Ectodermal cell (in vitro differentiated cells): ENCODE data around the gene KLHL21.

ENCODE experiments used
- H3K27ac ChIP-seq: 2 replicates; pipeline ENCODE4 v1.7.0; 2013; ENCODE audit warnings: mild to moderate bottlenecking, low read depth, low read length; ENCODE audit not compliant: insufficient read depth, poor library complexity, severe bottlenecking
- H3K27me3 ChIP-seq: 2 replicates; pipeline ENCODE4 v1.7.0; 2013; ENCODE audit warnings: mild to moderate bottlenecking, low read length; ENCODE audit not compliant: insufficient read depth, control insufficient read depth, poor library complexity, severe bottlenecking
- H3K36me3 ChIP-seq: one replicate; pipeline ENCODE4 v1.7.0; 2013; ENCODE audit warnings: low read length; ENCODE audit not compliant: control insufficient read depth, insufficient read depth
- H3K4me1 ChIP-seq: one replicate; pipeline ENCODE4 v1.7.0; 2013; ENCODE audit warnings: low read length; ENCODE audit not compliant: control insufficient read depth, insufficient read depth
- H3K4me3 ChIP-seq: 2 replicates; pipeline ENCODE4 v1.7.0; 2013; ENCODE audit warnings: low read depth, low read length, control low read depth; ENCODE audit not compliant: insufficient read depth
- H3K9me3 ChIP-seq: 2 replicates; pipeline ENCODE4 v1.7.0; 2013; ENCODE audit warnings: mild to moderate bottlenecking, low read length, moderate library complexity; ENCODE audit not compliant: control insufficient read depth
- WGBS, 2 experiments: methylation state at CpG; one replicate each; pipeline ENCODE4 v1.1.7; 2013; ENCODE audit warnings: missing lambda C conversion rate in 2 of 2; 5-methylcytosine and 5-hydroxymethylcytosine counted together

KLHL21 gene

DNA sequence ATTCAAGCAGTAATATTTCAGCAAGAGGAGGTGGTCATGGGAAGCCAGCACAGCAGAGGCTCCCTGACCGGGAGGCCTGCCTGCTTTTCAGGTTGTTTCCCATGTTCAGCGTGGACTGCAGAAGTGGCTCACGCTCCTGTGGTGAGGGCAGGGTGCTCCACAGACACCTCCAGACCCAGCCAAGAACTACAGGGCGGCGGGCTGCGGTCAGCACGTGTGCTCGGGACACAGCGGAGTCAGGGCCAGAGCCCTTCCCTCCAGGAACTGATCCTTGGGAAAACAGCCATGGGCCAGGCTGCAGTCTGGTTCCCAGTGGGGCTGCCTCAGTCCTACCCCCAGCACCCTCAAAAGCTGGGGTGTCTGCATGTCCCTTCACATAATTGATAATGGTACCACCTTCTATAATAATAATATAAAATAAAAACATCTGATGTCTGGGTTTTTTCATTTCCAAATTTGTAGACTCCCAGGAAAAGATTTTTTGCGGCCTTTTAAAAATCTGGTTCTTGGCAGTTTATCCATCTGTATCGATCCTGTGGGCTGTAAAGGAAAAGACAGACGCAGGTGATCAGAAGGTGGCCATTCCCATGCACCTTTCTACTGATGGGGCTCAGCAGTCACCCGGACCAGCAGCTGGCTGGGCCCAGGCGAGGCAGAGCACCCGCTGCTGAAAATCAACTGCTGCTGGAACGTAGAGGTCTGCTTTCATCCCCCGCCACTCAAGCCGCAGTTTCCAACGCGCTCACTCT, 32.7 kb upstream of the KLHL21 start:
- H3K36me3 ChIP-seq: peaks cover 27% of the 10 kb centered on the region
- 94 to 96% methylated on average over 20 of the region's 20 CpGs for whole genome bisulfite sequencing, 2 experiments
- H3K4me1 ChIP-seq: no peaks in the 10 kb centered on the region
- H3K27ac ChIP-seq: no peak overlapping the region
- H3K27me3 ChIP-seq: no peaks in the 10 kb centered on the region
- H3K4me3 ChIP-seq: no peak overlapping the region
- H3K9me3 ChIP-seq: no peaks in the 10 kb centered on the region

DNA sequence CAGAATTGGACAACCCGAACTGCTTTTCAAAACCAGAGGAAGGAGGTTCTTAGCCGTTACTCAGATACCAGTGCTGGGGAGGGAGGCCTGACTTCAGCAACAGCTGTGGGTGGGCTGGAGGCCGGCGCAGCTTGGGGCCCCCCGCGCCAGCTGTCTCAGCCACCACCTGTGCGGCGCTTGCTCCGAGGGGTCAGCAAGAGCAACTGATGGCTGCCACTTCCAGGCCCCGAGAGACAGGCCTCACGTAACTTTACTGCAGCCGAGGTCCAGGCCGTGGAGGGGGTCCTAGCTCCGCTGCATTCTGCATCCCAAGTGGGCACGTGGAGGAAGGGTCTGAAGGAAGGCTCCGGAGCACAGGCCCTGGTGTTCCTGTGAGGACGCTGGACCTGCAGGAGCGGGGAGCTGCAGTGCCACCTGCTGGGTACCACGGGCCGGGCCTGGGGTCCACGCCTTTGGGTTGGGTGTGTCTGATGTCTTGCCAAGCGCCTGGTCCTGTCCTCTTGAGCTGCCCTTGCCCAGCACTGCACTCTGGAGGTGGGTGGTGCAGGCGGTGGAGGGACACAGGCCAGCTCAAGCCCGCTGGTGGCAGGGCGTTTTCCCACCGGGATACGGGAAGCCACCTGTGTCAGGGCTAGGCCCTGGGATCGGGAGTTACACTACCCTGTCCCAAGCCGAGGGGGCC, 31.8 kb upstream of the KLHL21 start:
- Histone ChIP-seq H3K27ac (no peak overlapping the region), H3K36me3 (peaks cover 33% of the 10 kb centered on the region), H3K4me1 (no peaks in the 10 kb centered on the region), H3K27me3 (no peaks in the 10 kb centered on the region), H3K4me3 (no peak overlapping the region), H3K9me3 (no peaks in the 10 kb centered on the region)
- 86 to 89% methylated on average over 29 of the region's 29 CpGs for WGBS, 2 experiments

DNA sequence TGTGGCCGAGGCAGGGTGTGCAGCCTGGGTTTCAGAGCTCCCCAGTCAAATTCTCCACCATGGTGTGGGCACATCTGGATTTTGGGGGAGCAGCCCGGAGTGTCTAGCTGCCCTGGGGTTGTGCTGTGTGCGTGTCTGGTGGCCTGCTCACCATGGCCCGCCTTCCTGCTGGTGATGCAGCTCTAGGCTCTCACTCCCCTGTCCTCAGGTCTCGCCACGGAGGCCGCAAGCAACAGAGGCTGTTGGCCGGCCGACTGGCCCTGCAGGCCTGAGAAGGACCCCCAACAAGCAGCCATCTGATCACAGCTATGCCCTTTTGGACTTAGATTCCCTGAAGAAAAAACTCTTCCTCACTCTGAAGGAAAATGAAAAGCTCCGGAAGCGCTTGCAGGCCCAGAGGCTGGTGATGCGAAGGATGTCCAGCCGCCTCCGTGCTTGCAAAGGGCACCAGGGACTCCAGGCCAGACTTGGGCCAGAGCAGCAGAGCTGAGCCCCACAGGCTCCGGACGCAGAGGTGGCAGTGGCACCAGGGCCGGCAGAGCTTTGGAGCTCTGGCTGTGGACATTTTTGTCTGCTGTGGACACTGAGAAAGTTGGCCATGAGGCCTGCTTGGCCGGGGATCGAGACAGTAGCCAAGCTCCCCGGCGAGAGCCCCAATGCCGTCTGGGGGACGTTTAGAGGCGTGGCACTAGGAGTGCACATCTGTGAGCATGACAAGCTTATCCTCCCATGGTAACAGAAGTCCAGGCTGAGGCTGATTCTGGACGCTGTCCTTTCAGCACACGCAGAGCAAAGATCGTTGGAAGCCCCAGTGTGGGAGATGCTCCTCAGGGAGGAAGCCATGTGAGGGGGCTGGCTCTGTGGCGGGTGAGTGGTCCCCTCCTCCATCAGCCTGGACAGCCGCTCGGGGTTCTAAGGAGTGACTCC, 30.2 kb upstream of the KLHL21 start:
- Histone ChIP-seq H3K9me3 (no peaks in the 10 kb centered on the region), H3K4me3 (no peak overlapping the region), H3K36me3 (peaks cover 39% of the 10 kb centered on the region), H3K27me3 (no peaks in the 10 kb centered on the region), H3K27ac (no peak overlapping the region), H3K4me1 (no peaks in the 10 kb centered on the region)
- WGBS, 2 experiments: 94 to 95% methylated on average over 30 of the region's 30 CpGs

DNA sequence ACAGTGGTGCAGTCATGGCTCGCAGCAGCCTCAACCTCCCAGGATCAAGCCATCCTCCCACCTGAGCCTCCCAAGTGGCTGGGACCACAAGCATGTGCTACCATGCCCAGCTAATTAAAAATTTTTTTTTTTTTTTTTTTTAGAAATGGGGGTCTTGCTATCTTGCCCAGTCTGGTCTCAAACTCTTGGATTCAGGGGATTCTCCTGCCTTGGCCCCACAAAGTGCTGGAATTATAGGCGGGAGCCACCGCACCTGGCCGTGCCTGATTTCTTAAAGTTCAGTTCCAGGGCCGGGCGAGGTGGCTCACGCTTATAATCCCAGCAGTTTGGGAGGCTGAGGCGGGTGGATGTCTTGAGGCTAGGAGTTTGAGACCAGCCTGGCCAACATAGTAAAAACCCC, 28.4 kb upstream of the KLHL21 start:
- peaks cover 35% of the 10 kb centered on the region for H3K36me3 ChIP-seq
- no peaks in the 10 kb centered on the region for H3K9me3 ChIP-seq
- no peaks in the 10 kb centered on the region for H3K27me3 ChIP-seq
- H3K4me3 ChIP-seq: no peak overlapping the region
- no peak overlapping the region for H3K27ac ChIP-seq
- H3K4me1 ChIP-seq: no peaks in the 10 kb centered on the region
- WGBS, 2 experiments: 93 to 94% methylated on average over 8 of the region's 8 CpGs

DNA sequence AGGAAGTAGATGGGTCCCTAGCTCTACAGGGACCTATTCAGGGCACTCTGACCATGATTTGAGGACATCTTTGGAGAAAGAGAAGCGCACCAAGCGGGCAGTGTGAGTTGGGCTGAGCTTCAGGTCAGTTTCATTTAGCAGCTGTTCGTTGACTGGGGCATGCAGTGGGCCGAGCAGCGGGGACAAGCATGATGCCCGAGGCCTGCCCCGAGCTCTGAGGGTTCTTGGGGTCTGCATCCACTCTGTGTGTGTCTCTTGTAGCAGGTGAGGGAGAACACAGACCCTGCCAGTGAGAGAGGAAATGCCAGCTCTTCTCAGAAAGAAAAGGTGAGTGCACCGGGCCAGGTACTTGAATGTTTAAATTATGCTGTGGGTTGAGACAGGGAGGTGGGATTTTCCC, 27.4 kb upstream of the KLHL21 start:
- Histone ChIP-seq H3K4me1 (no peaks in the 10 kb centered on the region), H3K27me3 (no peaks in the 10 kb centered on the region), H3K9me3 (no peaks in the 10 kb centered on the region), H3K4me3 (no peak overlapping the region), H3K27ac (no peak overlapping the region), H3K36me3 (peaks cover 30% of the 10 kb centered on the region)
- 94% methylated on average over 8 of the region's 8 CpGs for WGBS, 2 experiments

DNA sequence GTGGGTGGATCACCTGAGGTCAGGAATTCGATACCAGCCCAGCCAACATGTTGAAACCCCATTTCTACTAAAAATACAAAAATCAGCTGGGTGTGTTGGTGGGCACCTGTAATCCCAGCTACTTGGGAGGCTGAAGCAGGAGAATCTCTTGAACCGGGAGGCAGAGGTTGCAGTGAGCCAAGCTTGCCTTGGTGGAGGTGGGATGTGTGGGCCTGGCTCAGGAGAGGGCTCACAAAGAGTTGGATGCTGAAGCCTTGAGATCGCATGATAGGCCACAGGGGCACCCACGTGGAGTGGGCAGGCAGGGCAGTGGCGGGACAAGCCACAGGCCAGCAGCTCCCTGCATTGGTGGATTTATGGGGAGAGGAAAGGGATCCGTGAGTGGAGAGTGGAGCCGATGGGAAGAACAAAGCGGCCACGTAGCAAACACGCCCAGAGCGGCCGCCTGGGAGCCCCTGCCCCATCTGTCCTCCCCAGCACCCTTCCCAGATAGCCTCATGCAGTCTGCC, 26.4 kb upstream of the KLHL21 start:
- Histone ChIP-seq H3K4me1 (peaks cover 3% of the 10 kb centered on the region), H3K27ac (no peak overlapping the region), H3K27me3 (no peaks in the 10 kb centered on the region), H3K9me3 (no peaks in the 10 kb centered on the region), H3K36me3 (peaks cover 30% of the 10 kb centered on the region), H3K4me3 (no peak overlapping the region)
- 95% methylated on average over 12 of the region's 12 CpGs for WGBS, 2 experiments

DNA sequence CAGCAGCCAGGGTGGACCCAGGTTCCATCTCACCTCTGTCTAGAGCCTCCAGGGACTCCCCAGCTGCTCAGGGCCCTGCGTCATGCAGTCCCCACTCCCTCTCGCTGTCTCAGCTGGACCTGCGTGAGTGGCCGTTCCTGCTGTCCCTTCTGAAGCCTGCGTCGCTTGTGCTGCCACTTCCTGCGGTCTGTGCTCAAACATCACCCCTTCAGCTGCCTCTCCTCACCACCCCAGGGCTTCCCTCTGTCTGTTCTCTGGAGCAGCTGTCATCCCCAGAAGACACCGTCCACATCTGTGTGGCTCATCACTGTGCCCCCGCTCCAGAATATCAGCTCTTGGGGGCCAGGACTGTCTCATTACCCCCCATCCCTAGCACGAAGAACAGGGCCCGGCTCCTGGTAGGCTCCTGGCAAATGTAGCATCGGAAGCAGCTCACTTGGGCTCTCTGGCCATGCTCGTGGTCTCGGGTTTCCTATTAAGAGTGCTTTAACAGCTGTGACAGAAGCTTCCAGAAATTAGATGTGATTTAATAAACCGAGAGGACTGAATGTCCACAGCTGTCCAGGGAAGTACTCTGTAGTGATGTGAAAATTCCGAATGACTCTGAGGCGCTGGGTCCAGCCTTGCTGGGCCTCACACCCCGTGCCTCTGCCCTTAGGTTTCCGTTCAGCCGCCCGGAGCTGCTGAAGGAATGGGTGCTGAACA, 25.3 kb upstream of the KLHL21 start:
- Histone ChIP-seq H3K27me3 (no peaks in the 10 kb centered on the region), H3K4me1 (peaks cover 3% of the 10 kb centered on the region), H3K4me3 (no peak overlapping the region), H3K27ac (no peak overlapping the region), H3K9me3 (no peaks in the 10 kb centered on the region), H3K36me3 (peaks cover 22% of the 10 kb centered on the region)
- WGBS, 2 experiments: 91 to 94% methylated on average over 21 of the region's 21 CpGs

DNA sequence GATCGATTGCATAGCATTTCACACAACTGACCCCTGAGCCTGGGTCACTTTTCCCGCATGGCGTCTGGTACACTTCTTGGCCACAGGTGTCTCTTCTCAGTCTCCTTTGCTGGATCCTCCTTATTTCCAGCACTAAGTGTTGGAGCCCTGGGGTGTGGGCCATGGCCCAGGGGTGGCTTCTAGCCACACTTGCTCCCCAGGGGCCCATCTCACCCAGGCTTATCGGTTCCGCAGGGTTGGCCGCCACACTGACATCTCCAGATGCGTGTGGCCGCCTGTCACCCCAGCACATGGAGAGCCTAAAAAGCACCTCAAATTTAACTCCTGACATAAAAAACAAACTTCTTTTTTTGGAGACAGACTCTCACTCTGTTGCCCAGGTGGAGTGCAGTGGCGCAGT, 24.4 kb upstream of the KLHL21 start:
- no peaks in the 10 kb centered on the region for H3K27me3 ChIP-seq
- peaks cover 3% of the 10 kb centered on the region for H3K4me1 ChIP-seq
- H3K4me3 ChIP-seq: no peak overlapping the region
- H3K9me3 ChIP-seq: no peaks in the 10 kb centered on the region
- 94 to 96% methylated on average over 9 of the region's 9 CpGs for WGBS, 2 experiments
- H3K27ac ChIP-seq: no peak overlapping the region
- H3K36me3 ChIP-seq: peaks cover 27% of the 10 kb centered on the region

DNA sequence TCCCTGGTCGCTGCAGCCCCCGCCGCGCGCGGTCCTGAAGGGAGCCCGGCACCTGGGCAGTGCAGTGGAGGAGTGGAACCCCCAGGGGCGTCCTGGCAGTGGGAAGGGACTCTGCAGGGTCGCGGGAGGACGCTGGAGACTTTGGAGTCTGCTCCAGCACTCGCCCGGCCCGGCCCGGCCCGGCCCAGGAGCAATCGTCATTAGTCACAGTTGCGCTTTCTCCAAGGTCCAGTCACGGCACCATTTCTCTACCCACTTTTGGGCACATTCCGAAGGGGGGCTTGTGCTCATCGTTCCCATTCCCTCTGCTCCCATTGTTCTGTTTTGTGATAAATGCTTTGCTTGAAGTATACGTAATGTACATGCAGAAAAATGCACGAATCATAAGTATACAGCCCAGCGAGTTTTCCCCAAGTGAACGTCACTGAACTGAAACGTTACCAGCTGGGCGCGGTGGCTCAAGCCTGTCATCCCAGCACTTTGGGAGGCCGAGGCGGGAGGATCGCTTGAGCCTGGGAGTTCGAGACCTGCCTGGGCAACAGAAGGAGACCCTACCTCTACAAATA, 23.0 kb upstream of the KLHL21 start:
- peaks cover 3% of the 10 kb centered on the region for H3K4me1 ChIP-seq
- H3K4me3 ChIP-seq: peak overlapping the region; percentile 84
- H3K27ac ChIP-seq: no peak overlapping the region
- H3K27me3 ChIP-seq: no peaks in the 10 kb centered on the region
- H3K36me3 ChIP-seq: peaks cover 40% of the 10 kb centered on the region
- no peaks in the 10 kb centered on the region for H3K9me3 ChIP-seq
- WGBS, 2 experiments: 24 to 25% methylated on average over 32 of the region's 32 CpGs
